ENCODE measurements around the gene H3-3A. TPM values are rescaled to one million over a fixed set of nuclear protein-coding genes. Genes with fewer than 3 reads are reported as not detected.

The H3-3A gene
- total and polyA plus RNA-seq, 11 donors = 241 to 471 (median 305) TPM

DNA sequence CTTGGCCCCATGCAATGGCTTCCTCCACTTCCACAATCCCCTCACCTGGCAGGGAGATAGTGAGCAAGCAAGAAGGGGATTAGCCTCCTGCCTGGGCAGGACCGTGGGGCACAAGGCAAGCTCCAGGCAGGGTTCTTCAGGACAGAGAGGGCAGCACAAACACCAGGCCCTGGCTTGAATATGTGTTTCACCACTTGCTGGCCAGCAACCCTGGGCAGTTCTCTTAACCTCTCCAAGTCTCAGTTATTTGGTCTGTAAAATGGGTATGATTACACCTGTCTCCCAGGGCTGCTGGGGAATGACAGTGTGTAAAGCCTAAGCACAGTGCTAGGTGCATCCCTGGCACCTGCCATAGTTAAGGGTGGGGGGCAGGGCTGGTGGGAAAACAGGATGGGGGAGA is 31.9 kb downstream of the H3-3A start:
- no peak overlapping the region for H3K27ac ChIP-seq
- TF ChIP-seq CTCF (IDR thresholded peaks at IDR 0.05) (no peak), POLR2A (IDR thresholded peaks at IDR 0.05) (no peak)
- no peaks in the 10 kb centered on the region for H3K9me3 ChIP-seq
- no peak overlapping the region for H3K4me3 ChIP-seq
- WGBS, 4 donors = 47 to 100% (median 100%) methylated on average over 1 of the region's 1 CpG; no CpG with 5 or more reads in 1 of the 4 donors
- H3K36me3 ChIP-seq = no peaks in the 10 kb centered on the region
- ATAC-seq (no peak), DNase-seq (no peak)
- intact Hi-C loops (cut with DNase I) = no loop called here
- no peaks in the 10 kb centered on the region for H3K4me1 ChIP-seq
- H3K27me3 ChIP-seq = no peaks in the 10 kb centered on the region

- intact Hi-C loops (cut with DNase I) = no loop called here
- H3K4me1 ChIP-seq = peaks cover 0 to 6% (median 0%) of the 10 kb centered on the region in 12 donors
- ATAC-seq (no peak), DNase-seq (no peak)
- no peak overlapping the region for H3K27ac ChIP-seq
- H3K4me3 ChIP-seq = no peak overlapping the region
- WGBS, 4 donors = 88 to 97% (median 93%) methylated on average over 2 of the region's 2 CpGs
- no peaks in the 10 kb centered on the region for H3K36me3 ChIP-seq
- TF ChIP-seq POLR2A (IDR thresholded peaks at IDR 0.05) (no peak), CTCF (IDR thresholded peaks at IDR 0.05) (no peak)
- H3K27me3 ChIP-seq = no peaks in the 10 kb centered on the region
- H3K9me3 ChIP-seq = no peaks in the 10 kb centered on the region
These were observed 32.8 kb downstream of the H3-3A start for GRCh38 chr1:226095286-226095685.

GRCh38 chr1:226097866-226098625 is 35.5 kb downstream of the H3-3A start:
- no peak overlapping the region for H3K4me3 ChIP-seq
- ATAC-seq = no peak
- peaks cover 0 to 15% (median 0%) of the 10 kb centered on the region in 12 donors for H3K4me1 ChIP-seq
- TF ChIP-seq POLR2A (IDR thresholded peaks at IDR 0.05) (no peak), CTCF (IDR thresholded peaks at IDR 0.05) (no peak)
- intact Hi-C loops (cut with DNase I) = no loop called here
- H3K9me3 ChIP-seq = no peaks in the 10 kb centered on the region
- H3K36me3 ChIP-seq = no peaks in the 10 kb centered on the region
- H3K27ac ChIP-seq = no peak overlapping the region
- DNase-seq = peak in 1 of 5 donors; percentile 3
- 78 to 83% (median 81%) methylated on average over 5 of the region's 5 CpGs for WGBS, 4 donors
- H3K27me3 ChIP-seq = no peaks in the 10 kb centered on the region

- no peaks in the 10 kb centered on the region for H3K9me3 ChIP-seq
- H3K27ac ChIP-seq = no peak overlapping the region
- ATAC-seq (no peak), DNase-seq (peak in 1 of 5 donors; percentile 4)
- no peaks in the 10 kb centered on the region for H3K27me3 ChIP-seq
- 88 to 96% (median 93%) methylated on average over 3 of the region's 3 CpGs for WGBS, 4 donors
- H3K4me3 ChIP-seq = no peak overlapping the region
- peaks cover 0 to 15% (median 0%) of the 10 kb centered on the region in 12 donors for H3K4me1 ChIP-seq
- TF ChIP-seq POLR2A (IDR thresholded peaks at IDR 0.05) (no peak), CTCF (IDR thresholded peaks at IDR 0.05) (no peak)
- H3K36me3 ChIP-seq = no peaks in the 10 kb centered on the region
- intact Hi-C loops (cut with DNase I) = no loop called here
These were observed 36.6 kb downstream of the H3-3A start for GRCh38 chr1:226098870-226099835.
